ENCODE data around the gene DLGAP5. TPM values are rescaled to one million over a fixed set of nuclear protein-coding genes. Genes with fewer than 3 reads are reported as not detected.

Gene DLGAP5
- total RNA-seq, 4 donors from 2014 or later, result 0.82 to 11.5 (median 1.3) TPM

DNA sequence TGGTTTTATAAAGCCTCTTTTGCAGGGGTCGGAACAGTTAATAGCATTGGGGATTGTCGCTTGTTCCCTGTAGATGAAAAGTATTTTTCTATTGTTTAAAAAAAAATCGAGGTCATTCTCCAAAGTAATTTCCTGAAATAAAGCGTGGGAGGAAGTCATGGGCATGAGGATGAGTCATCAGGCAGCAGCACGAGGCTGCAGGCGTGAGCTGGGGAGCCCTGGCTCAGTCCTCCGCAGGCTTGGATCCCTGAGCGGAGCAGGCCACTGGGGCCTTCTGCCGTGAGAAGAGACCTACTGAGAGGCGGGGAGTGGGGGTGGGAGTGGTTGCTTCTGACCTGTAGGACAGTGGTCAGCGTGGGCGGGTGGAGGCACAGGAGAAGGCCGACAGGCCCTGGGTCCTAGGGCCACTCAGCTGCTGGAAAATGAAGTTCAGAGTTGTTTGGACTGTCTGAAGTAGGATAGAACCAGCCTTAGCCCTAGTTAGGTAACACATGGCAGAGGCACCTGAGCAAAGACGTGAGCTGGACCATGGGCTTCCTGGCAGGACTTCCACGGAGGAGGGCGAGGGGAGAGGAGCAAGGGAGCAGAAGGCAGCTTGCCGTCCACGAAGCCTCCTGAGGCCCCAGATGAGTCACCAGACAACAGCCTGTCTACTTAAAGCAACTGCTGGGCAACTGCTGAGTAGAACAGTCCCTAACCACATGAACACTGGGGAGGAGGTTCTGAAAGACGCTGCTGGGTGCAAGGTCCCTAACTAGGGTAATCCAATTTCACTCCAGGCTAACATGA lies 83.4 kb downstream of the DLGAP5 start:
- intact Hi-C loops (cut with DNase I; ENCODE audit: low total_unique reads) (no loop called here), in situ Hi-C loops (cut with MboI; ENCODE audit: low pct_ligation_motif_present in 1 of 4, low pct_unique_long_range_greater_than_20kb in 1 of 4, low sequenced_read_pairs in 3 of 4) (no loop called here)
- TF ChIP-seq EP300 (IDR thresholded peaks at IDR 0.05; ENCODE audit: low read depth), result peak; percentile 53
- peak; percentile 55 for TF ChIP-seq POLR2A (IDR thresholded peaks at IDR 0.05)
- TF ChIP-seq POLR2AphosphoS5 (IDR thresholded peaks at IDR 0.05), result peak; percentile 41 to 82 (median 72)
- TF ChIP-seq, protein P1, sequence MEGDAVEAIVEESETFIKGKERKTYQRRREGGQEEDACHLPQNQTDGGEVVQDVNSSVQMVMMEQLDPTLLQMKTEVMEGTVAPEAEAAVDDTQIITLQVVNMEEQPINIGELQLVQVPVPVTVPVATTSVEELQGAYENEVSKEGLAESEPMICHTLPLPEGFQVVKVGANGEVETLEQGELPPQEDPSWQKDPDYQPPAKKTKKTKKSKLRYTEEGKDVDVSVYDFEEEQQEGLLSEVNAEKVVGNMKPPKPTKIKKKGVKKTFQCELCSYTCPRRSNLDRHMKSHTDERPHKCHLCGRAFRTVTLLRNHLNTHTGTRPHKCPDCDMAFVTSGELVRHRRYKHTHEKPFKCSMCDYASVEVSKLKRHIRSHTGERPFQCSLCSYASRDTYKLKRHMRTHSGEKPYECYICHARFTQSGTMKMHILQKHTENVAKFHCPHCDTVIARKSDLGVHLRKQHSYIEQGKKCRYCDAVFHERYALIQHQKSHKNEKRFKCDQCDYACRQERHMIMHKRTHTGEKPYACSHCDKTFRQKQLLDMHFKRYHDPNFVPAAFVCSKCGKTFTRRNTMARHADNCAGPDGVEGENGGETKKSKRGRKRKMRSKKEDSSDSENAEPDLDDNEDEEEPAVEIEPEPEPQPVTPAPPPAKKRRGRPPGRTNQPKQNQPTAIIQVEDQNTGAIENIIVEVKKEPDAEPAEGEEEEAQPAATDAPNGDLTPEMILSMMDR (IDR thresholded peaks at IDR 0.05), result no peak
- H3K4me3 ChIP-seq, result no peak overlapping the region
- WGBS, 2 donors (ENCODE audit: low coverage in 1 of 2), result 17 to 45% methylated on average over 7 to 19 of the region's 19 CpGs
- peak overlapping the region; percentile 75 to 93 (median 92) for H3K27ac ChIP-seq
- peak; percentile 82 for DNase-seq
- peaks cover 30 to 70% (median 41%) of the 10 kb centered on the region in 4 donors for H3K4me1 ChIP-seq
- no peaks in the 10 kb centered on the region for H3K36me3 ChIP-seq
- no peaks in the 10 kb centered on the region for H3K9me3 ChIP-seq
- H3K27me3 ChIP-seq, result no peaks in the 10 kb centered on the region

- no peak for DNase-seq
- no peaks in the 10 kb centered on the region for H3K9me3 ChIP-seq
- 92 to 97% methylated on average over 7 of the region's 7 CpGs for WGBS, 2 donors (ENCODE audit: low coverage in 1 of 2)
- H3K27ac ChIP-seq, result peak overlapping the region; percentile 91 to 94 (median 93)
- no peaks in the 10 kb centered on the region for H3K36me3 ChIP-seq
- no peak for TF ChIP-seq POLR2A (IDR thresholded peaks at IDR 0.05)
- TF ChIP-seq, protein P1 (IDR thresholded peaks at IDR 0.05), result no peak
- no peak for TF ChIP-seq EP300 (IDR thresholded peaks at IDR 0.05; ENCODE audit: low read depth)
- no peak for TF ChIP-seq POLR2AphosphoS5 (IDR thresholded peaks at IDR 0.05)
- intact Hi-C loops (cut with DNase I; ENCODE audit: low total_unique reads) (no loop called here), in situ Hi-C loops (cut with MboI; ENCODE audit: low pct_ligation_motif_present in 1 of 4, low pct_unique_long_range_greater_than_20kb in 1 of 4, low sequenced_read_pairs in 3 of 4) (no loop called here)
- H3K4me3 ChIP-seq, result no peak overlapping the region
- H3K4me1 ChIP-seq, result peaks cover 44 to 86% (median 59%) of the 10 kb centered on the region in 4 donors
- H3K27me3 ChIP-seq, result no peaks in the 10 kb centered on the region
Measured at GRCh38 chr14:55105991-55106390, 85.4 kb downstream of the DLGAP5 start.

DNA sequence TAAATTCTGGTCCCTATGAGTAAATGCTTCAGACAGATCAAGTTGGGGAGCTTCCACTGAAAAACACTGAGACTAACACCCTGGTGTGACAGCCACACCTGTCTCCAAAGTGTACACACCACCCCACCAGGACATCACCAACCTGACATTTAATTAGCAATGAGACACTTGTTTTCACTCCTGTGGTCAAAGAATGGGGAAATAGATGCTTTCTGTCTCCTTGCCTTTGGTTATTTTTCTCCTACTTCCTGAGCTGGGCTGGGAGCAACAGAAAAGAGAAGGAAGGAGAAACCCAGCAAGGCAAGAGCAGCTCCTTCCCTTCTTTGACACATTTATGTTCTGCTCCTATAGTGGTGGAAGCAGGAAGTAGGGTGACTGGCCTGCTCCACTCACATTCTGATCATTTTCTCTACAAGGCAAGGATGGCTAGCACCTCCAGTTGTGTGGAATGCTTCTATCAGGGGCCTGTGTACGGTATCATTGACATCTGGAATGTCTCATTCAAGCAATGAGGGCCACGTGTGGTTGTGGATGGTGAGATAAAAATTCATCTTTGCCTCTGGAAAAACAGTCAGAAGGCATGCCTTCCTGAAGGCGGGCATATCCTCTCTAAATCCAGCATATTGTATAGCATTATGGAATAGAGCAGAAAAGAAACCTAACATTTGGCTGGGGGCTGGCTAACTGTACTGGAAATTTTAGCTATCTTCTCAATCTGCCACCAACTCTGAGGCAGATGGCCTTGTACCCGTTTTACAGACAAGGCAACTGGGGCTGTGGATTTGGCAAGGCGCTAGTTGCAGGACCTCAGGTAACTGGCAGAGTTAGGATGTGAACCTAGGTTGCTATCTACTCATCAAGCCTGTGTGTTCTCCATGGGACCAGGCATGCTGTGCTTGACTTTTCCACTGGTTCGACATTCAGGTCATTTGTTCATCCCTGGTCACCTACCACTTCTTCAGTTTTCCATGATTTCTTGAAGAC lies 87.1 kb downstream of the DLGAP5 start:
- peak overlapping the region; percentile 91 to 94 (median 93) for H3K27ac ChIP-seq
- no peaks in the 10 kb centered on the region for H3K9me3 ChIP-seq
- H3K36me3 ChIP-seq, result no peaks in the 10 kb centered on the region
- no peak overlapping the region for H3K4me3 ChIP-seq
- intact Hi-C loops (cut with DNase I; ENCODE audit: low total_unique reads), result no loop called here
- TF ChIP-seq POLR2AphosphoS5 (IDR thresholded peaks at IDR 0.05), result peak in 1 of 3 donors; percentile 19
- no peak for TF ChIP-seq EP300 (IDR thresholded peaks at IDR 0.05; ENCODE audit: low read depth)
- no peak for DNase-seq
- in situ Hi-C loops (cut with MboI; ENCODE audit: low pct_ligation_motif_present in 1 of 4, low pct_unique_long_range_greater_than_20kb in 1 of 4, low sequenced_read_pairs in 3 of 4), result no loop called here
- H3K4me1 ChIP-seq, result peaks cover 44 to 97% (median 63%) of the 10 kb centered on the region in 4 donors
- no peaks in the 10 kb centered on the region for H3K27me3 ChIP-seq
- WGBS, 2 donors (ENCODE audit: low coverage in 1 of 2), result 95 to 96% methylated on average over 3 to 6 of the region's 6 CpGs

DNA sequence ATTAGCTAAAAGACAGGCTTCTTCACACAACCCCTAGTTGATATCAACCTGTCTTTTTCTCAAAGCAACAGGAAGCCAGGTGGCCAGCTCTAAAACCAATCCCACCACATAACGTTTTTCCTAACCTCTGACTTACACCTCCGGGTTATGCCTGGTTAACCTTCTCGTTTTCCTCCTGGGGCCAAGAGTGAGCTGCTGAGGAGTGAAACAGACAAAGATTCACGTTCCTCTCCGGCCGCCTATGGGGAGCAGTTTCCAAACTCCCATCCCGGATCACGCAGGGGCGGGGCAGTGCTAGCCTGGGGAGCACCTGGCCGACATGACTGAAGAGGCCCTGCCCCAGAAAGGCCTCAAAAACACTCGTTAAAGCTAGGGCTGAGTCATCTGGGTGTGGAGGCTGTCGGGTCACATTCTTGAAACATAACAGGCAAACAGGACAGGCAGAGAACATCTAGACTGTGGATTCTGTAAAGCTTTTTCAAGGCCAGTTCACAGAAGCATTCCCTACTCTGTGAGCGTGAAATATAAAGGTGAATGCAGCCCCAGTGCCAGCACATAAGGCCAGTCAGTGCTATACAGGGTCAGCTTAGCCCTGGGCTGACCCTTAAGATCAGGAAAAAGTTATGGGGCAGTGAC lies 88.3 kb downstream of the DLGAP5 start:
- Histone ChIP-seq H3K4me3 (peak overlapping the region in 2 of 4 donors; percentile 0 to 34), H3K27me3 (no peaks in the 10 kb centered on the region), H3K36me3 (no peaks in the 10 kb centered on the region), H3K4me1 (peaks cover 45 to 96% (median 59%) of the 10 kb centered on the region in 4 donors), H3K9me3 (no peaks in the 10 kb centered on the region), H3K27ac (peak overlapping the region; percentile 91 to 94 (median 93))
- DNase-seq, result peak; percentile 91
- 14 to 20% methylated on average over 1 to 13 of the region's 13 CpGs for WGBS, 2 donors (ENCODE audit: low coverage in 1 of 2)
- in situ Hi-C loops (cut with MboI; ENCODE audit: low pct_ligation_motif_present in 1 of 4, low pct_unique_long_range_greater_than_20kb in 1 of 4, low sequenced_read_pairs in 3 of 4) (no loop called here), intact Hi-C loops (cut with DNase I; ENCODE audit: low total_unique reads) (no loop called here)
- TF ChIP-seq POLR2A (IDR thresholded peaks at IDR 0.05) (peak; percentile 72), EP300 (IDR thresholded peaks at IDR 0.05; ENCODE audit: low read depth) (peak; percentile 80), POLR2AphosphoS5 (IDR thresholded peaks at IDR 0.05) (peak; percentile 70 to 95 (median 93))
- TF ChIP-seq, protein P1 (IDR thresholded peaks at IDR 0.05), result no peak
